AG09309 (cell line): Measurements from ENCODE around the gene CLEC16A.

ENCODE experiments used
- DNase-seq: peaks from one replicate; pipeline ENCODE4 v3.0.0-alpha.2; 2010; ENCODE audit warnings: low read depth
- H3K4me3 ChIP-seq: 2 replicates; pipeline ENCODE4 v1.5.1; 2011; ENCODE audit warnings: mild to moderate bottlenecking, low read depth, low read length, moderate library complexity; ENCODE audit not compliant: control insufficient read depth
- TF ChIP-seq, protein P1 (sequence below): IDR thresholded peaks from 2 replicates; pipeline ENCODE4 v1.5.1; 2011; ENCODE audit warnings: mild to moderate bottlenecking, low read depth, low read length, inconsistent platforms; ENCODE audit not compliant: insufficient read depth, control insufficient read depth; ENCODE audit errors: missing control alignments

Gene CLEC16A

GRCh38 chr16:11193494-11193893 is 249.1 kb downstream of the CLEC16A start:
- H3K4me3 ChIP-seq: no peak overlapping the region
- DNase-seq: no peak
- TF ChIP-seq, protein P1, sequence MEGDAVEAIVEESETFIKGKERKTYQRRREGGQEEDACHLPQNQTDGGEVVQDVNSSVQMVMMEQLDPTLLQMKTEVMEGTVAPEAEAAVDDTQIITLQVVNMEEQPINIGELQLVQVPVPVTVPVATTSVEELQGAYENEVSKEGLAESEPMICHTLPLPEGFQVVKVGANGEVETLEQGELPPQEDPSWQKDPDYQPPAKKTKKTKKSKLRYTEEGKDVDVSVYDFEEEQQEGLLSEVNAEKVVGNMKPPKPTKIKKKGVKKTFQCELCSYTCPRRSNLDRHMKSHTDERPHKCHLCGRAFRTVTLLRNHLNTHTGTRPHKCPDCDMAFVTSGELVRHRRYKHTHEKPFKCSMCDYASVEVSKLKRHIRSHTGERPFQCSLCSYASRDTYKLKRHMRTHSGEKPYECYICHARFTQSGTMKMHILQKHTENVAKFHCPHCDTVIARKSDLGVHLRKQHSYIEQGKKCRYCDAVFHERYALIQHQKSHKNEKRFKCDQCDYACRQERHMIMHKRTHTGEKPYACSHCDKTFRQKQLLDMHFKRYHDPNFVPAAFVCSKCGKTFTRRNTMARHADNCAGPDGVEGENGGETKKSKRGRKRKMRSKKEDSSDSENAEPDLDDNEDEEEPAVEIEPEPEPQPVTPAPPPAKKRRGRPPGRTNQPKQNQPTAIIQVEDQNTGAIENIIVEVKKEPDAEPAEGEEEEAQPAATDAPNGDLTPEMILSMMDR: no peak

GRCh38 chr16:11194913-11195312 is 250.5 kb downstream of the CLEC16A start:
- no peak overlapping the region for H3K4me3 ChIP-seq
- TF ChIP-seq, protein P1: no peak

GRCh38 chr16:11196286-11196828 is 252.0 kb downstream of the CLEC16A start:
- TF ChIP-seq, protein P1: no peak
- no peak for DNase-seq
- H3K4me3 ChIP-seq: no peak overlapping the region

More at GRCh38 chr16:11194913-11195312, 250.5 kb downstream of the CLEC16A start:
- DNase-seq: no peak

DNA sequence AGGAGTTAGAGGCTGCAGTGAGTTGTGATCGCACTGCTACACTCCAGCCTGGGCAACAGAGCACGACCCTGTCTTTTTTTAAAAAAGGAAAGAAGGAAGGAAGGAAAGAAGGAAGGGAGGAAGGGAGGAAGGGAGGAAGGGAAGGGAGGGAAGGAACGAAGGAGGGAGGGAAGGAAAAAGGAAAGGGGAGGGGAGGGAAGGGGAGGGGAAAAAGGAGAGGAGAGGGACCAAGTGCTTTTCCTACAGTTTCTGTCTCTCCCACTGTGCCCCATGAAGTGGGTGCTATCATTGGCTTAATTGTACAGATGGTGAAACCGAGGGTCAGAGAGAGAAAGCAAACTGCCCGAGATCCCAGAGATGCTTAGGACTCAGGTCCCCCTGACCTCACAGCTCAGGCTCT is 254.0 kb downstream of the CLEC16A start:
- TF ChIP-seq, protein P1: no peak
- H3K4me3 ChIP-seq: no peak overlapping the region
- no peak for DNase-seq

- DNase-seq: no peak
- no peak overlapping the region for H3K4me3 ChIP-seq
- TF ChIP-seq, protein P1: no peak
Observed at GRCh38 chr16:11198828-11199227, 254.5 kb downstream of the CLEC16A start.

- no peak for DNase-seq
- no peak overlapping the region for H3K4me3 ChIP-seq
- TF ChIP-seq, protein P1: no peak
Observed at GRCh38 chr16:11200592-11200991, 256.2 kb downstream of the CLEC16A start.
